Small intestine (tissue), 16 donors: ENCODE measurements around the gene GTF2H2. TPM values are rescaled to one million over a fixed set of nuclear protein-coding genes. Genes with fewer than 3 reads are reported as not detected.
"Not testable (repeated sequence)": the region's sequence is repeated elsewhere in the genome, so short reads cannot be mapped to it uniquely, and the experiment has no call there.

ENCODE experiments used
- DNase-seq, 2 donors: peaks; one replicate each; pipeline versions ENCODE4 v3.0.0 to v3.0.0-alpha.2; 2013
- FAIRE-seq: peaks from 2 replicates; lab custom pipeline; 2012; peaks lifted over from hg19 to GRCh38; lab: Jason Lieb, UNC
- H3K27ac ChIP-seq, 3 donors: one replicate each; pipeline ENCODE4 v1.5.1; 2013; ENCODE audit warnings: low read length in 2 of 3, mild to moderate bottlenecking in 2 of 3, control low read depth in 1 of 3, inconsistent platforms in 1 of 3, low read depth in 1 of 3, moderate library complexity in 1 of 3
- H3K27me3 ChIP-seq, 3 donors: one replicate each; pipeline ENCODE4 v1.6.1; 2013; ENCODE audit warnings: low read length in 3 of 3, inconsistent platforms in 1 of 3; ENCODE audit not compliant: control insufficient read depth in 3 of 3, insufficient read depth in 3 of 3
- H3K36me3 ChIP-seq, 3 donors: one replicate each; pipeline ENCODE4 v1.6.1; 2013; ENCODE audit warnings: low read length in 3 of 3, inconsistent platforms in 1 of 3, low read depth in 1 of 3, mild to moderate bottlenecking in 1 of 3, moderate library complexity in 1 of 3; ENCODE audit not compliant: control insufficient read depth in 3 of 3, insufficient read depth in 2 of 3
- H3K4me1 ChIP-seq, 3 donors: one replicate each; pipeline ENCODE4 v1.6.1; 2013; ENCODE audit warnings: low read length in 2 of 3, inconsistent platforms in 1 of 3, low read depth in 1 of 3, mild to moderate bottlenecking in 1 of 3, moderate library complexity in 1 of 3; ENCODE audit not compliant: control insufficient read depth in 3 of 3, insufficient read depth in 2 of 3
- H3K4me3 ChIP-seq, 3 donors: one replicate each; pipeline ENCODE4 v1.5.1; 2013; ENCODE audit warnings: low read length in 3 of 3, control low read depth in 1 of 3, inconsistent platforms in 1 of 3, low read depth in 1 of 3, mild to moderate bottlenecking in 1 of 3, moderate library complexity in 1 of 3
- H3K9me3 ChIP-seq, 2 donors: one replicate each; pipeline ENCODE4 v1.6.1; 2013; ENCODE audit warnings: low read depth in 1 of 2, low read length in 1 of 2; ENCODE audit not compliant: control insufficient read depth in 2 of 2, insufficient read depth in 1 of 2
- WGBS, 3 donors: extraction: QIAGEN DNeasy Blood & Tissue Kit; methylation state at CpG; one replicate each; pipeline ENCODE4 v1.1.7; 2013; 5-methylcytosine and 5-hydroxymethylcytosine counted together
- long read RNA-seq, 10 donors: transcript quantifications; one replicate each; lab custom pipeline, GENCODE V29; 2026
- polyA plus RNA-seq, 4 donors: library from polyadenylated mRNA; stranded (reverse) in 3 of 4; unstranded in 1 of 4; fragments of 200-250 nt in 3 of 4; fragments of 120-200 nt in 1 of 4; gene quantifications; one replicate each; pipeline versions ENCODE4 v1.2.1 to v1.2.3, GENCODE V29; 2013
- donor health status: healthy with polysubstance abuse.
- donor health status: control.
- donor health status: control.
- donor health status: Bipolar disorder and iron deficiency.
- donor health status: healthy.

The GTF2H2 gene
- 10 to 100 TPM in 2 of 4 donors, 1 to 10 TPM in 2; 3.4 to 36.0 (median 7.7) TPM for polyA plus RNA-seq
- long read RNA-seq, donor 1, partial matches to known transcripts = 0 of 1 reads
- long read RNA-seq, donor 1, other reads (novel, unspliced or antisense) = 0 of 1 reads
- long read RNA-seq, donor 2, partial matches to known transcripts = 0 of 1 reads
- long read RNA-seq, donor 2, other reads (novel, unspliced or antisense) = 0 of 1 reads
- long read RNA-seq, donor 3 = 0 reads
- long read RNA-seq, donor 4 = 0 reads
- long read RNA-seq, donor 5, partial matches to known transcripts = 0 of 1 reads
- long read RNA-seq, donor 5, other reads (novel, unspliced or antisense) = 0 of 1 reads
- long read RNA-seq, donor 6, full-length matches to known transcripts = 2 of 2 reads
- long read RNA-seq, donor 6, partial matches to known transcripts = 0 of 2 reads
- long read RNA-seq, donor 6, other reads (novel, unspliced or antisense) = 0 of 2 reads
- long read RNA-seq, donor 7 = 0 reads
- long read RNA-seq, donor 8 = 0 reads
- long read RNA-seq, donor 9 = 0 reads
- long read RNA-seq, donor 10, partial matches to known transcripts = 0 of 1 reads
- long read RNA-seq, donor 10, other reads (novel, unspliced or antisense) = 0 of 1 reads

GRCh38 chr5:71067262-71067928, at the start of gene GTF2H2:
GTF2H2 (minus strand) TSS chr5:71067676; CDS start chr5:71062763, 4,913 bp downstream.
- H3K4me3 ChIP-seq, H3K9me3 ChIP-seq, H3K4me1 ChIP-seq: not testable (repeated sequence)

GRCh38 chr5:71109730-71110275, 42.3 kb upstream of the GTF2H2 start:
- not testable (repeated sequence) for H3K27me3 ChIP-seq, FAIRE-seq, H3K27ac ChIP-seq, H3K9me3 ChIP-seq, H3K36me3 ChIP-seq, H3K4me3 ChIP-seq, DNase-seq, H3K4me1 ChIP-seq
- no CpG with 5 or more reads among the region's 12 CpGs for WGBS, 3 donors

More at GRCh38 chr5:71067262-71067928, at the start of gene GTF2H2:
- H3K27ac ChIP-seq, FAIRE-seq, H3K27me3 ChIP-seq, H3K36me3 ChIP-seq, DNase-seq: not testable (repeated sequence)
- no CpG with 5 or more reads among the region's 46 CpGs for WGBS, 3 donors

- H3K9me3 ChIP-seq, FAIRE-seq, H3K27me3 ChIP-seq, H3K4me3 ChIP-seq, H3K27ac ChIP-seq, DNase-seq, H3K36me3 ChIP-seq, H3K4me1 ChIP-seq: not testable (repeated sequence)
- WGBS, 3 donors = no CpG with 5 or more reads among the region's 7 CpGs
These were observed 32.5 kb upstream of the GTF2H2 start for GRCh38 chr5:71099996-71100395.

GRCh38 chr5:71097930-71098203, 30.4 kb upstream of the GTF2H2 start:
- H3K9me3 ChIP-seq, H3K27ac ChIP-seq, DNase-seq, H3K36me3 ChIP-seq, H3K4me3 ChIP-seq, H3K27me3 ChIP-seq, H3K4me1 ChIP-seq, FAIRE-seq: not testable (repeated sequence)
- WGBS, 3 donors = no CpG with 5 or more reads among the region's 1 CpG

- not testable (repeated sequence) for DNase-seq, FAIRE-seq, H3K27ac ChIP-seq
These were observed 29.9 kb upstream of the GTF2H2 start for GRCh38 chr5:71097173-71097929.

GRCh38 chr5:71089773-71090172, 22.3 kb upstream of the GTF2H2 start:
- H3K36me3 ChIP-seq, H3K27me3 ChIP-seq, DNase-seq, H3K27ac ChIP-seq, H3K9me3 ChIP-seq, FAIRE-seq, H3K4me3 ChIP-seq, H3K4me1 ChIP-seq: not testable (repeated sequence)
- 38 to 52% (median 38%) methylated on average over 1 of the region's 2 CpGs for WGBS, 3 donors

More at GRCh38 chr5:71097173-71097929, 29.9 kb upstream of the GTF2H2 start:
- not testable (repeated sequence) for H3K4me1 ChIP-seq, H3K9me3 ChIP-seq, H3K36me3 ChIP-seq, H3K27me3 ChIP-seq, H3K4me3 ChIP-seq
- 94 to 100% (median 97%) methylated on average over 2 of the region's 3 CpGs for whole genome bisulfite sequencing, 3 donors

- H3K36me3 ChIP-seq, FAIRE-seq, H3K9me3 ChIP-seq, DNase-seq, H3K27me3 ChIP-seq, H3K27ac ChIP-seq, H3K4me3 ChIP-seq, H3K4me1 ChIP-seq: not testable (repeated sequence)
- 75 to 93% methylated on average over 1 of the region's 2 CpGs; no CpG with 5 or more reads in 1 of the 3 donors for WGBS, 3 donors
These were observed 21.3 kb upstream of the GTF2H2 start for GRCh38 chr5:71088754-71089153.

GRCh38 chr5:71086145-71086544, 18.7 kb upstream of the GTF2H2 start:
- H3K36me3 ChIP-seq, DNase-seq, H3K4me3 ChIP-seq, H3K27ac ChIP-seq, H3K4me1 ChIP-seq, H3K9me3 ChIP-seq, H3K27me3 ChIP-seq, FAIRE-seq: not testable (repeated sequence)
- WGBS, 3 donors = no CpG with 5 or more reads among the region's 1 CpG
